Activated T-cell treated with anti-CD3 and anti-CD28 coated beads, Interleukin-2, amount 50 U/mL, for 72 hours (primary cell): ENCODE results near the gene NOD1. TPM values are rescaled to one million over a fixed set of nuclear protein-coding genes. Genes with fewer than 3 reads are reported as not detected.
A peak's percentile ranks its signal among the peaks of the same experiment; 100 is the strongest.
"Not testable (repeated sequence)": the region's sequence is repeated elsewhere in the genome, so short reads cannot be mapped to it uniquely, and the experiment has no call there.

Experiments
- ATAC-seq, 2 donors: fragments of 150-1000 bp; cut with Tn5 transposase; replicated peaks in 1 of 2; 2 replicates each; pipeline ENCODE4 v1.10.0; 2021; ENCODE audit warnings: moderate library complexity in 2 of 2, mild to moderate bottlenecking in 1 of 2
- DNase-seq, 2 donors: peaks; one replicate each; pipeline ENCODE4 v3.0.0; 2021 to 2022; ENCODE audit warnings: mixed read lengths in 1 of 2
- H3K27ac Mint-ChIP-seq: one replicate; pipeline ENCODE4 v1.8.0; 2022; ENCODE audit warnings: mild to moderate bottlenecking, moderate library complexity, mixed read lengths
- H3K27me3 Mint-ChIP-seq: one replicate; pipeline ENCODE4 v1.8.0; 2022; ENCODE audit warnings: low read depth, mixed read lengths
- H3K36me3 Mint-ChIP-seq, 2 donors: one replicate each; pipeline ENCODE4 v1.8.0; 2022; ENCODE audit warnings: mixed read lengths in 2 of 2, mild to moderate bottlenecking in 1 of 2; ENCODE audit not compliant: insufficient read depth in 2 of 2
- H3K4me1 Mint-ChIP-seq: one replicate; pipeline ENCODE4 v1.8.0; 2022; ENCODE audit warnings: low read depth, mixed read lengths
- H3K4me3 Mint-ChIP-seq, 2 donors: one replicate each; pipeline ENCODE4 v1.8.0; 2022; ENCODE audit warnings: mild to moderate bottlenecking in 2 of 2, mixed read lengths in 2 of 2, moderate library complexity in 2 of 2
- H3K9me3 Mint-ChIP-seq, 2 donors: one replicate each; pipeline ENCODE4 v1.8.0; 2022; ENCODE audit warnings: mixed read lengths in 2 of 2
- total RNA-seq, 2 donors: library from RNA; stranded (reverse); gene quantifications; one replicate each; pipeline ENCODE4 v1.2.3, GENCODE V29; 2022

The NOD1 gene
- 10 to 100 TPM; 16.0 to 17.8 TPM for total RNA-seq

GRCh38 chr7:30478349-30479201 is at the start of gene NOD1:
Gene NOD1, minus strand, starts transcription at chr7:30478784. Its CDS starts 21,863 bp downstream, at chr7:30456921.
- H3K27me3 Mint-ChIP-seq: no peaks in the 10 kb centered on the region
- ATAC-seq (peak; percentile 94 to 95), DNase-seq (peak; percentile 78 to 80)
- peak within 1 kb of the TSS; percentile 91 for H3K27ac Mint-ChIP-seq
- peaks cover 62% of the 10 kb centered on the region for H3K4me1 Mint-ChIP-seq
- no peaks in the 10 kb centered on the region for H3K9me3 Mint-ChIP-seq
- peak within 1 kb of the TSS; percentile 96 for H3K4me3 Mint-ChIP-seq
- H3K36me3 Mint-ChIP-seq: peaks cover 0 to 5% of the 10 kb centered on the region in 2 donors

- not testable (repeated sequence) for H3K9me3 Mint-ChIP-seq, H3K27ac Mint-ChIP-seq, H3K27me3 Mint-ChIP-seq, H3K36me3 Mint-ChIP-seq, ATAC-seq, H3K4me3 Mint-ChIP-seq, DNase-seq
- peaks cover 10% of the 10 kb centered on the region for H3K4me1 Mint-ChIP-seq
These were observed 48.7 kb upstream of the NOD1 start for GRCh38 chr7:30527297-30527696.

- DNase-seq (no peak), ATAC-seq (no peak)
- Mint-ChIP-seq H3K4me1 (peaks cover 12% of the 10 kb centered on the region), H3K9me3 (no peaks in the 10 kb centered on the region), H3K27me3 (no peaks in the 10 kb centered on the region), H3K4me3 (no peak overlapping the region), H3K27ac (no peak overlapping the region), H3K36me3 (peaks cover 0 to 2% of the 10 kb centered on the region in 2 donors)
These were observed 47.6 kb upstream of the NOD1 start for GRCh38 chr7:30526163-30526562.

GRCh38 chr7:30525429-30525828 is 46.8 kb upstream of the NOD1 start:
- Mint-ChIP-seq H3K4me1 (peaks cover 15% of the 10 kb centered on the region), H3K27ac (no peak overlapping the region), H3K9me3 (no peaks in the 10 kb centered on the region), H3K36me3 (peaks cover 0 to 2% of the 10 kb centered on the region in 2 donors), H3K4me3 (no peak overlapping the region), H3K27me3 (no peaks in the 10 kb centered on the region)
- no peak for ATAC-seq
- no peak for DNase-seq

GRCh38 chr7:30524545-30524944 is 46.0 kb upstream of the NOD1 start:
- Mint-ChIP-seq H3K4me3 (peak overlapping the region in 1 of 2 donors; percentile 41), H3K36me3 (no peaks in the 10 kb centered on the region), H3K4me1 (peaks cover 19% of the 10 kb centered on the region), H3K27ac (no peak overlapping the region), H3K27me3 (no peaks in the 10 kb centered on the region), H3K9me3 (no peaks in the 10 kb centered on the region)
- no peak for DNase-seq
- ATAC-seq: no peak

GRCh38 chr7:30523466-30523865 is 44.9 kb upstream of the NOD1 start:
- Mint-ChIP-seq H3K4me1 (peaks cover 19% of the 10 kb centered on the region), H3K27me3 (no peaks in the 10 kb centered on the region), H3K4me3 (no peak overlapping the region), H3K27ac (no peak overlapping the region), H3K36me3 (no peaks in the 10 kb centered on the region), H3K9me3 (no peaks in the 10 kb centered on the region)
- ATAC-seq (no peak), DNase-seq (no peak)

- no peak for DNase-seq
- no peak for ATAC-seq
- no peaks in the 10 kb centered on the region for H3K9me3 Mint-ChIP-seq
- peaks cover 21% of the 10 kb centered on the region for H3K4me1 Mint-ChIP-seq
- no peaks in the 10 kb centered on the region for H3K27me3 Mint-ChIP-seq
- H3K4me3 Mint-ChIP-seq: no peak overlapping the region
- H3K36me3 Mint-ChIP-seq: no peaks in the 10 kb centered on the region
- H3K27ac Mint-ChIP-seq: no peak overlapping the region
These were observed 43.6 kb upstream of the NOD1 start for GRCh38 chr7:30522159-30522558.

- H3K9me3 Mint-ChIP-seq: peaks cover 0 to 2% of the 10 kb centered on the region in 2 donors
- H3K27me3 Mint-ChIP-seq: no peaks in the 10 kb centered on the region
- DNase-seq (peak in 1 of 2 donors; percentile 19), ATAC-seq (peak; percentile 80 to 82)
- peak overlapping the region; percentile 89 for H3K27ac Mint-ChIP-seq
- peak overlapping the region; percentile 0 to 49 for H3K4me3 Mint-ChIP-seq
- H3K36me3 Mint-ChIP-seq: no peaks in the 10 kb centered on the region
- H3K4me1 Mint-ChIP-seq: peaks cover 25% of the 10 kb centered on the region
These were observed 42.9 kb upstream of the NOD1 start for GRCh38 chr7:30521532-30521931.

GRCh38 chr7:30519122-30519521 is 40.5 kb upstream of the NOD1 start:
- H3K9me3 Mint-ChIP-seq: peaks cover 0 to 2% of the 10 kb centered on the region in 2 donors
- DNase-seq (no peak), ATAC-seq (no peak)
- peaks cover 27% of the 10 kb centered on the region for H3K4me1 Mint-ChIP-seq
- H3K27ac Mint-ChIP-seq: no peak overlapping the region
- no peak overlapping the region for H3K4me3 Mint-ChIP-seq
- no peaks in the 10 kb centered on the region for H3K36me3 Mint-ChIP-seq
- no peaks in the 10 kb centered on the region for H3K27me3 Mint-ChIP-seq

- H3K27me3 Mint-ChIP-seq: no peaks in the 10 kb centered on the region
- DNase-seq: no peak
- H3K36me3 Mint-ChIP-seq: no peaks in the 10 kb centered on the region
- no peak overlapping the region for H3K4me3 Mint-ChIP-seq
- peaks cover 0 to 2% of the 10 kb centered on the region in 2 donors for H3K9me3 Mint-ChIP-seq
- peaks cover 22% of the 10 kb centered on the region for H3K4me1 Mint-ChIP-seq
- no peak overlapping the region for H3K27ac Mint-ChIP-seq
- ATAC-seq: no peak
These were observed 37.2 kb upstream of the NOD1 start for GRCh38 chr7:30515761-30516160.

- Mint-ChIP-seq H3K4me1 (peaks cover 13% of the 10 kb centered on the region), H3K27me3 (no peaks in the 10 kb centered on the region), H3K27ac (no peak overlapping the region), H3K4me3 (no peak overlapping the region), H3K9me3 (peaks cover 0 to 2% of the 10 kb centered on the region in 2 donors), H3K36me3 (no peaks in the 10 kb centered on the region)
- DNase-seq (no peak), ATAC-seq (no peak)
These were observed 36.2 kb upstream of the NOD1 start for GRCh38 chr7:30514776-30515175.

GRCh38 chr7:30514177-30514576 is 35.6 kb upstream of the NOD1 start:
- DNase-seq: no peak
- Mint-ChIP-seq H3K36me3 (no peaks in the 10 kb centered on the region), H3K4me1 (peaks cover 13% of the 10 kb centered on the region), H3K4me3 (no peak overlapping the region), H3K27ac (no peak overlapping the region), H3K9me3 (peaks cover 0 to 2% of the 10 kb centered on the region in 2 donors), H3K27me3 (no peaks in the 10 kb centered on the region)
- ATAC-seq: no peak

GRCh38 chr7:30513762-30514161 is 35.2 kb upstream of the NOD1 start:
- DNase-seq (no peak), ATAC-seq (peak in 1 of 2 donors; percentile 35)
- no peaks in the 10 kb centered on the region for H3K36me3 Mint-ChIP-seq
- H3K4me3 Mint-ChIP-seq: no peak overlapping the region
- H3K9me3 Mint-ChIP-seq: peaks cover 0 to 2% of the 10 kb centered on the region in 2 donors
- H3K27me3 Mint-ChIP-seq: no peaks in the 10 kb centered on the region
- H3K4me1 Mint-ChIP-seq: peaks cover 17% of the 10 kb centered on the region
- H3K27ac Mint-ChIP-seq: no peak overlapping the region
